Small intestine (tissue), 7 donors: ENCODE measurements around the gene CCDC142. TPM values are rescaled to one million over a fixed set of nuclear protein-coding genes. Genes with fewer than 3 reads are reported as not detected.
"Not testable (repeated sequence)": the region's sequence is repeated elsewhere in the genome, so short reads cannot be mapped to it uniquely, and the experiment has no call there.

Experiments used
- DNase-seq, 2 donors: peaks; one replicate each; pipeline versions ENCODE4 v3.0.0 to v3.0.0-alpha.2; 2013
- FAIRE-seq: peaks from 2 replicates; lab custom pipeline; 2012; peaks lifted over from hg19 to GRCh38; lab: Jason Lieb, UNC
- H3K27ac ChIP-seq, 3 donors: one replicate each; pipeline ENCODE4 v1.5.1; 2013; ENCODE audit warnings: low read length in 2 of 3, mild to moderate bottlenecking in 2 of 3, control low read depth in 1 of 3, inconsistent platforms in 1 of 3, low read depth in 1 of 3, moderate library complexity in 1 of 3
- H3K27me3 ChIP-seq, 3 donors: one replicate each; pipeline ENCODE4 v1.6.1; 2013; ENCODE audit warnings: low read length in 3 of 3, inconsistent platforms in 1 of 3; ENCODE audit not compliant: control insufficient read depth in 3 of 3, insufficient read depth in 3 of 3
- H3K36me3 ChIP-seq, 3 donors: one replicate each; pipeline ENCODE4 v1.6.1; 2013; ENCODE audit warnings: low read length in 3 of 3, inconsistent platforms in 1 of 3, low read depth in 1 of 3, mild to moderate bottlenecking in 1 of 3, moderate library complexity in 1 of 3; ENCODE audit not compliant: control insufficient read depth in 3 of 3, insufficient read depth in 2 of 3
- H3K4me1 ChIP-seq, 3 donors: one replicate each; pipeline ENCODE4 v1.6.1; 2013; ENCODE audit warnings: low read length in 2 of 3, inconsistent platforms in 1 of 3, low read depth in 1 of 3, mild to moderate bottlenecking in 1 of 3, moderate library complexity in 1 of 3; ENCODE audit not compliant: control insufficient read depth in 3 of 3, insufficient read depth in 2 of 3
- H3K4me3 ChIP-seq, 3 donors: one replicate each; pipeline ENCODE4 v1.5.1; 2013; ENCODE audit warnings: low read length in 3 of 3, control low read depth in 1 of 3, inconsistent platforms in 1 of 3, low read depth in 1 of 3, mild to moderate bottlenecking in 1 of 3, moderate library complexity in 1 of 3
- H3K9me3 ChIP-seq, 2 donors: one replicate each; pipeline ENCODE4 v1.6.1; 2013; ENCODE audit warnings: low read depth in 1 of 2, low read length in 1 of 2; ENCODE audit not compliant: control insufficient read depth in 2 of 2, insufficient read depth in 1 of 2
- WGBS, 3 donors: extraction: QIAGEN DNeasy Blood & Tissue Kit; methylation state at CpG; one replicate each; pipeline ENCODE4 v1.1.7; 2013; 5-methylcytosine and 5-hydroxymethylcytosine counted together
- polyA plus RNA-seq, 4 donors: library from polyadenylated mRNA; stranded (reverse) in 3 of 4; unstranded in 1 of 4; fragments of 200-250 nt in 3 of 4; fragments of 120-200 nt in 1 of 4; gene quantifications; one replicate each; pipeline versions ENCODE4 v1.2.1 to v1.2.3, GENCODE V29; 2013
- donor health status: healthy with polysubstance abuse.
- donor health status: control.
- donor health status: control.
- donor health status: Bipolar disorder and iron deficiency.
- donor health status: healthy.

Gene CCDC142
- polyA plus RNA-seq, 4 donors: 4.1 to 21.0 (median 8.4) TPM

GRCh38 chr2:74471332-74472065 lies 11.3 kb downstream of the CCDC142 start:
- DNase-seq: no peak
- Histone ChIP-seq H3K9me3 (no peaks in the 10 kb centered on the region), H3K27ac (peak overlapping the region; percentile 76 to 96 (median 91)), H3K4me3 (peak overlapping the region; percentile 52 to 73 (median 56)), H3K36me3 (peaks cover 0 to 27% (median 2%) of the 10 kb centered on the region in 3 donors), H3K27me3 (no peaks in the 10 kb centered on the region), H3K4me1 (peaks cover 0 to 12% (median 1%) of the 10 kb centered on the region in 3 donors)
- FAIRE-seq: no peak
- WGBS, 3 donors: 21 to 55% (median 37%) methylated on average over 16 of the region's 16 CpGs

- H3K27ac ChIP-seq, H3K4me3 ChIP-seq, H3K27me3 ChIP-seq, FAIRE-seq, DNase-seq, H3K9me3 ChIP-seq: not testable (repeated sequence)
- Histone ChIP-seq H3K36me3 (peaks cover 0 to 22% (median 2%) of the 10 kb centered on the region in 3 donors), H3K4me1 (peaks cover 0 to 11% (median 1%) of the 10 kb centered on the region in 3 donors)
- 89 to 92% (median 92%) methylated on average over 12 of the region's 12 CpGs for WGBS, 3 donors
Observed at GRCh38 chr2:74470742-74471141, 12.1 kb downstream of the CCDC142 start.

GRCh38 chr2:74464406-74464805 lies 18.4 kb downstream of the CCDC142 start:
- H3K4me1 ChIP-seq: peaks cover 0 to 22% (median 4%) of the 10 kb centered on the region in 3 donors
- H3K9me3 ChIP-seq: no peaks in the 10 kb centered on the region
- no peak for FAIRE-seq
- no peaks in the 10 kb centered on the region for H3K27me3 ChIP-seq
- H3K36me3 ChIP-seq: peaks cover 3 to 34% (median 7%) of the 10 kb centered on the region in 3 donors
- DNase-seq: peak in 1 of 2 donors; percentile 48
- peak overlapping the region; percentile 76 to 98 (median 95) for H3K4me3 ChIP-seq
- peak overlapping the region; percentile 84 to 95 (median 85) for H3K27ac ChIP-seq
- whole genome bisulfite sequencing, 3 donors: 1 to 6% (median 3%) methylated on average over 13 of the region's 13 CpGs

GRCh38 chr2:74462786-74463105 lies 20.1 kb downstream of the CCDC142 start:
- Histone ChIP-seq H3K4me3 (peak overlapping the region in 1 of 3 donors; percentile 0), H3K27ac (peak overlapping the region; percentile 53 to 93 (median 71)), H3K4me1 (peaks cover 0 to 28% (median 4%) of the 10 kb centered on the region in 3 donors), H3K27me3 (no peaks in the 10 kb centered on the region), H3K36me3 (peaks cover 3 to 34% (median 7%) of the 10 kb centered on the region in 3 donors), H3K9me3 (no peaks in the 10 kb centered on the region)
- no peak for FAIRE-seq
- WGBS, 3 donors: 33 to 71% (median 70%) methylated on average over 4 of the region's 4 CpGs
- no peak for DNase-seq

GRCh38 chr2:74462054-74462785 lies 20.6 kb downstream of the CCDC142 start:
- Histone ChIP-seq H3K4me1 (peaks cover 0 to 28% (median 4%) of the 10 kb centered on the region in 3 donors), H3K36me3 (peaks cover 3 to 34% (median 7%) of the 10 kb centered on the region in 3 donors), H3K27ac (peak overlapping the region in 1 of 3 donors; percentile 71), H3K27me3 (no peaks in the 10 kb centered on the region), H3K9me3 (no peaks in the 10 kb centered on the region), H3K4me3 (no peak overlapping the region)
- FAIRE-seq (no peak), DNase-seq (no peak)
- 85 to 88% (median 86%) methylated on average over 19 to 20 of the region's 20 CpGs for WGBS, 3 donors

GRCh38 chr2:74461187-74462053 lies 21.4 kb downstream of the CCDC142 start:
- WGBS, 3 donors: 85 to 89% (median 88%) methylated on average over 27 of the region's 27 CpGs
- DNase-seq (peak in 1 of 2 donors; percentile 24), FAIRE-seq (no peak)

GRCh38 chr2:74460187-74460586 lies 22.6 kb downstream of the CCDC142 start:
- not testable (repeated sequence) for DNase-seq, FAIRE-seq, H3K27ac ChIP-seq, H3K27me3 ChIP-seq, H3K4me3 ChIP-seq, H3K9me3 ChIP-seq
- H3K36me3 ChIP-seq: peaks cover 3 to 38% (median 7%) of the 10 kb centered on the region in 3 donors
- WGBS, 3 donors: 56 to 67% (median 61%) methylated on average over 5 to 10 of the region's 10 CpGs
- H3K4me1 ChIP-seq: peaks cover 3 to 47% (median 9%) of the 10 kb centered on the region in 3 donors

More at GRCh38 chr2:74461187-74462053, 21.4 kb downstream of the CCDC142 start:
- Histone ChIP-seq H3K4me3 (no peak overlapping the region), H3K9me3 (no peaks in the 10 kb centered on the region), H3K36me3 (peaks cover 3 to 34% (median 7%) of the 10 kb centered on the region in 3 donors), H3K27me3 (no peaks in the 10 kb centered on the region), H3K4me1 (peaks cover 0 to 36% (median 4%) of the 10 kb centered on the region in 3 donors), H3K27ac (no peak overlapping the region)
